Osteocyte (in vitro differentiated cells): ENCODE data around the gene KIF26A. TPM values are rescaled to one million over a fixed set of nuclear protein-coding genes. Genes with fewer than 3 reads are reported as not detected.

Experiments used
- DNase-seq: peaks from one replicate; pipeline ENCODE4 v3.0.0; 2021; ENCODE audit warnings: mixed read lengths; ENCODE audit not compliant: unreplicated experiment; ENCODE audit errors: extremely low spot score
- H3K27ac Mint-ChIP-seq: one replicate; pipeline ENCODE4 v1.8.0; 2021; ENCODE audit warnings: mild to moderate bottlenecking, mixed read lengths; ENCODE audit not compliant: unreplicated experiment
- H3K27me3 Mint-ChIP-seq: one replicate; pipeline ENCODE4 v1.8.0; 2021; ENCODE audit warnings: mixed read lengths; ENCODE audit not compliant: unreplicated experiment
- H3K36me3 Mint-ChIP-seq: one replicate; pipeline ENCODE4 v1.8.0; 2021; ENCODE audit warnings: mixed read lengths; ENCODE audit not compliant: unreplicated experiment
- H3K4me1 Mint-ChIP-seq: one replicate; pipeline ENCODE4 v1.8.0; 2021; ENCODE audit warnings: mixed read lengths; ENCODE audit not compliant: unreplicated experiment
- H3K4me3 Mint-ChIP-seq: one replicate; pipeline ENCODE4 v1.8.0; 2021; ENCODE audit warnings: mild to moderate bottlenecking, moderate library complexity, mixed read lengths; ENCODE audit not compliant: unreplicated experiment
- H3K9me3 Mint-ChIP-seq: one replicate; pipeline ENCODE4 v1.8.0; 2021; ENCODE audit warnings: mixed read lengths; ENCODE audit not compliant: unreplicated experiment
- CTCF ChIP-seq: fragments of 200-600 bp; sonication (generic); IDR thresholded peaks from 2 replicates; pipeline ENCODE4 v1.5.0; 2021; ENCODE audit warnings: antibody characterized with exemption, mild to moderate bottlenecking, moderate library complexity
- total RNA-seq: library from RNA; stranded (reverse); gene quantifications from 2 replicates; pipeline ENCODE4 v1.2.1, GENCODE V29; 2021

KIF26A gene
- total RNA-seq, 1 donor from 2014 or later, result 4.5 TPM

GRCh38 chr14:104107611-104108569 lies 30.5 kb upstream of the KIF26A start:
- H3K27ac Mint-ChIP-seq, result no peak overlapping the region
- H3K9me3 Mint-ChIP-seq, result no peaks in the 10 kb centered on the region
- DNase-seq, result no peak
- H3K4me1 Mint-ChIP-seq, result no peaks in the 10 kb centered on the region
- no peaks in the 10 kb centered on the region for H3K27me3 Mint-ChIP-seq
- TF ChIP-seq CTCF, result no peak
- no peaks in the 10 kb centered on the region for H3K36me3 Mint-ChIP-seq
- H3K4me3 Mint-ChIP-seq, result no peak overlapping the region

GRCh38 chr14:104108570-104109541 lies 29.5 kb upstream of the KIF26A start:
- Mint-ChIP-seq H3K27ac (no peak overlapping the region), H3K9me3 (no peaks in the 10 kb centered on the region), H3K36me3 (no peaks in the 10 kb centered on the region), H3K4me3 (no peak overlapping the region), H3K4me1 (no peaks in the 10 kb centered on the region), H3K27me3 (no peaks in the 10 kb centered on the region)
- no peak for TF ChIP-seq CTCF
- no peak for DNase-seq

GRCh38 chr14:104109731-104110361 lies 28.5 kb upstream of the KIF26A start:
- Mint-ChIP-seq H3K36me3 (no peaks in the 10 kb centered on the region), H3K27ac (no peak overlapping the region), H3K4me3 (no peak overlapping the region), H3K4me1 (no peaks in the 10 kb centered on the region), H3K27me3 (peaks cover 2% of the 10 kb centered on the region), H3K9me3 (no peaks in the 10 kb centered on the region)
- DNase-seq, result no peak
- TF ChIP-seq CTCF, result no peak

- TF ChIP-seq CTCF, result no peak
- DNase-seq, result no peak
- H3K27ac Mint-ChIP-seq, result no peak overlapping the region
- H3K9me3 Mint-ChIP-seq, result no peaks in the 10 kb centered on the region
- H3K27me3 Mint-ChIP-seq, result peaks cover 7% of the 10 kb centered on the region
- H3K4me1 Mint-ChIP-seq, result no peaks in the 10 kb centered on the region
- H3K36me3 Mint-ChIP-seq, result no peaks in the 10 kb centered on the region
- H3K4me3 Mint-ChIP-seq, result no peak overlapping the region
These were observed 27.7 kb upstream of the KIF26A start for GRCh38 chr14:104110491-104111209.
